Left hindlimb (tissue), 1 donor: ENCODE results near the gene PHTF2.
"Not testable (repeated sequence)": the region's sequence is repeated elsewhere in the genome, so short reads cannot be mapped to it uniquely, and the experiment has no call there.

Experiments
- DNase-seq: peaks from one replicate; pipeline ENCODE4 v3.0.0-alpha.2; 2018

Gene PHTF2

GRCh38 chr7:77798394-77799077, at the start of gene PHTF2, which contains the start of gene TMEM60:
Gene PHTF2, plus strand, starts transcription at chr7:77798773.
Gene TMEM60, minus strand, starts transcription at chr7:77798434. Its CDS starts 4,061 bp downstream, at chr7:77794373.
- DNase-seq: peak; percentile 98

DNA sequence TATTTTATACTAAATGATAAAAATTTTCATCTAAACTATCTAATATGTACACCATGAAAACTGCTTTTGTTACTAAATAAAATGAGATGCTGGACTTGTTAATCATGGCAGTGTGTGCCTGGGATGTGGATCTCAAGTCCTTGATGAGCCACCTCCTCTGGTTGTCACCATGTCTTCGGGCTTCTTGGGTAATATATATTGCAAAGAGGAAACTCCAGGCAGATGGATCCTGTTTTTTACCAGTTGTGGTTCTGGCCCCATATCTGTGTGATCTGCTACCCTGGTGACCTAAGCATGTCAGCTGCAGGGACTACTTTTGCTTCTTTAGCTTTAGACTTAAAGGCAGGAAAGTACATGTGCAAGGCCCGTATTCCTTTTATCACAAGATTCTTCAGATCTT, 46.6 kb upstream of the PHTF2 start:
- no peak for DNase-seq

DNA sequence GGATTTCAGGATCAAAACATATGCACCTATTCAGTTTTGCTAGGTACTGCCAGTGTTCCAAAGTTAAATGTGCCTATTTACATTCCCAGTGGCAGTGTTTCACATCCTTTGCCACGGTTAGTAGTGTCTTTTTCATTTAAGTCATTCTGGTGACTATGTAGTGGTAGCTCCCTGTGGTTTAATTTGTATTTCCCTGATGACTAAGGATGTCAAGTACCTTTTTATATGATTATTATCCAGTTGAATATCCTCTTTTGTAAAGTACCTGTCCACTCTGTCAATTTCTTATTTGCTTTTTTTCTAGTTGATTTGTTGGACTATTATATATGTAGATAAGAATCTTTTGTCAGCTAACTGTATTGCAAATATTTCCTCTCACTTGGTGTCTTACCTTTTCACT, 45.4 kb upstream of the PHTF2 start:
- no peak for DNase-seq

DNA sequence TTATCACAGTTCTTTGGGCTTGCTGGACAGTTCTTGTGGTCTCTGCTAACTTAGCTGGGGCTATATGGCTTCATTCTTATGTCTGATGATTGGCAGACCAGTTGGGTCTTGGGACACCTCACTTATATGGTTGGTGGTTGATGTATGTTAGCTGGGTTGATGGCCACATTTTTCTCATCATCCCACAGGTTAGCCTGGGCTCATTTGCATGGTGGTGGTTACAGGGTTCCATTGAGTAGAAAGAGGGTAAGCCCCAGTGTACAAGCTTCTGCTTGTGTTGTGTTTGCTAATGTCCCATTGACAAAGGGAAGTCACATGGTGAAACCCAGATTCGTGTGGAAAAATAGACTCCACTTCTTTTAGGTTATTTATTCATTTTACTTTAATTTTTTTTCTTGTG, 41.0 kb upstream of the PHTF2 start:
- no peak for DNase-seq

DNA sequence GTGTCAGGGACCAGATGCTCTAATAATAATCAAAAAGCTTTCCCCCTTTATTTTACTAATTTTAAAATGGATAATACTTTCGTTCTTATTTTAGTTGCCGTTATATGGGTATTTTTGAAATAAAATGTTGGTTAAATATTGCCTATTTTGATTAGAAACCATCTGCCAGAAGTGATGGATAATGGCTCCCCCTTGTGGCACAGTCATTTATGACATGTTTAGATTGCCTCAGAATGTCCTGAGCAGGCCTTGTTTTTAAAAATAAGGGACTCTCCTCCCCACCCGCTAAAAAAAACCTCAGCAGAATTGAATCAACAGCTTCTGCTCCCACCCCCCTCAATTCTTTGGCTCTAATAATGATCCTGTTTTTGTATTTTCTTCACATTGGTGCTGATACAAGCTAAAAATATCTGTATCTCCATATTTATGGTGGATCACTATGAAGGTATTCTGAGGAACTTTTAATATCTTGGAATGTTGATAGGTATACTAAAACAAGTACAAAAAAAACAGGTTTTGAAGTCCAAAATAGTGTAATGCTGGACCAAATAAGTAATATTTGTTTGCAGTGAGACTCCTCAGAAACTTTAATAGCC, 39.2 kb upstream of the PHTF2 start:
- peak; percentile 38 for DNase-seq

DNA sequence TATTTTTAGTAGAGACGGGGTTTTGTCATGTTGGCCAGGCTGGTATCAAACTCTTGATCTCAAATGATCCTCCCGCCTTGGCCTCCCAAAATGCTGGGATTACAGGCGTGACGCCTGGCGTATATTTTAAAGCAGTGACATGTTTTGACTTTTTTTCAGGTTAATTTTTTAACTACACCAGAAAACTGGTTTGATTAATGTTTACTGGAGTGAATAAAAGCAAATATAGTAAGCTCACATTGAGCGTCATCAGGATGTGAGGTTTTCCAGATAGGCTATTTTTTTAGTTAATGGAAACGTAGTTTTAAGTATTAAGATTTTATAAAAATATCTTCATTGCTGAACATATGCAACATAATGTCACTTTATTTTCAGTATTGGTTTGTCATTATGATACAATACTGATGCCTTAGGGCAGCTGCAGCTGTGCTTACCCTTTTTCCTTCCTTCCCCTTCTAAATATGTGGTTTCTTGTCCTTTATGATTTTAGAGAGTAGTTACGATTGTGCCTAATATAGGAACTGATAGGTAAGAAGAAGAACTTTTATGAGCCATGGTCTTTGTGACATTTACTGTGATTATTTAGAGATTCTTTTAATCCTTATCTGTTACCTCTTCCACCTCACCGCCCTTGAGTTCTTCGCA, 37.6 kb upstream of the PHTF2 start:
- no peak for DNase-seq

- no peak for DNase-seq
These were observed 33.1 kb upstream of the PHTF2 start for GRCh38 chr7:77765481-77765880.

- DNase-seq: no peak
These were observed 32.4 kb upstream of the PHTF2 start for GRCh38 chr7:77765906-77766800.

DNA sequence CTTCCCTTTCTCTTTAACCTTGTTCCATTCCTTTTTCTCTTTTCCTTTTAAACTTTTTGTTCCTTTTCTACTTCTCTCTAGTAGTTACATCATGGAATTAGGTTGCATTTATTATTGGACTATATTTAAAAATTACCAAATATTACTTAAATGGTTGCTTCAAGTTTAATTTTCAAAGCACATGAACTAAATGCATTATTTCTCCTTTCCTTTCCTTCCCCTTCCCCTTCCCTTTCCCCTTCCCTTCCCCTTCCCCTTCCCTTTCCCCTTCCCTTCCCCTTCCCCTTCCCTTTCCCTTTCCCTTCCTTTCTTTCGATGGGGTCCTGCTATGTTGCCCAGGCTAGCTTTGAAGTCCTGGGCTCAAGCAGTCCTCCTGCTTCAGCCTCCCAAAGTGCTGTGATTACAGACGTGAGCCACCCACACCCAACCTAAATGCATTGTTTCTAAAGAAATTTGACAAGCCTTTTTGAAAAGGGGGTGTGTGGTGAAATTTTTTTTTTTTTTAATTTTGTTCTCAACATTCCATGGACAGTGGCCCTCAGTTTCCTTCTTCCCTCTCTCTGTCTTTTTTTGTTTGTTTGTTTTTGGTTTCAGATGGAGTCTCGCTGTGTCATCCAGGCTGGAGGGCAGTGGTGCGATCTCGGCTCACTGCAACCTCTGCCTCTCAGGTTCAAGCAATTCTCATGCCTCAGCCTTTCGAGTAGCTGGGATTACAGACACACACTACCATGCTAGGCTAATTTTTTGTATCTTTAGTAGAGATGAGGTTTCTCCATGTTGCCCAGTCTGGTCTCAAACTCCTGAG, 31.6 kb upstream of the PHTF2 start:
- no peak for DNase-seq

GRCh38 chr7:77770316-77770715, 28.3 kb upstream of the PHTF2 start:
- DNase-seq: no peak

- DNase-seq: no peak
These were observed 26.7 kb upstream of the PHTF2 start for GRCh38 chr7:77771901-77772300.

DNA sequence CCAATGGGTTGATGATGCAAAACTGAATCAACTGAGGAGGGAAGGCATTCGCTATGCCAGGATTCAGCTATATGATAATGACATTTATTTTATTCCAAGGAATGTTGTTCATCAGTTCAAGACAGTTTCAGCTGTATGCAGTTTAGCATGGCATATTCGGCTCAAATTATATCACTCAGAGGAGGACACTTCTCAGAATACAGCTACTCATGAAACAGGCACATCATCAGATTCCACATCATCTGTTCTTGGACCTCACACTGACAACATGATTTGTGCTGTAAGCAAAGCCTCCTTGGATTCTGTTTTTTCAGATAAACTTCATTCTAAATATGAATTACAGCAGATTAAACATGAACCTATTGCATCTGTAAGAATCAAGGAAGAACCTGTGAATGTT, 20.0 kb upstream of the PHTF2 start:
- DNase-seq: no peak

DNA sequence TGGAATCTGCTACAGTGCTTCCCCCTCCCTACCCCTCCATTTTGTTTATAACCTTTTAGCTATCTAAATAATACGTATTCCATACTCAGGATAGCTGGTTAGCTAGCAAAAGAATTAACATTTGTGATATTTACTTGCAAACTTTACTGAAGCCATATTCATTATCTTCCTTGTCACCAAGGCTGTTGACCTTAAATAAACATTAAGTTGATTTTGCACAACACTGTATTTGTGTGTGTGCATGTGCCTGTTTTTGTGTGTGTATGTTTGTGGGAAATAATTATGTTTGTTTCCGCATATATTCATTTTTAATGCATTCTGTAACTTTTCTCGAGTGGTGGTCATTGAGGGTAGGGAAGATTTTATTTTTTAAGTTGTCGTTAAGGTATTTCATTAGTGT, 16.2 kb upstream of the PHTF2 start:
- DNase-seq: no peak

DNA sequence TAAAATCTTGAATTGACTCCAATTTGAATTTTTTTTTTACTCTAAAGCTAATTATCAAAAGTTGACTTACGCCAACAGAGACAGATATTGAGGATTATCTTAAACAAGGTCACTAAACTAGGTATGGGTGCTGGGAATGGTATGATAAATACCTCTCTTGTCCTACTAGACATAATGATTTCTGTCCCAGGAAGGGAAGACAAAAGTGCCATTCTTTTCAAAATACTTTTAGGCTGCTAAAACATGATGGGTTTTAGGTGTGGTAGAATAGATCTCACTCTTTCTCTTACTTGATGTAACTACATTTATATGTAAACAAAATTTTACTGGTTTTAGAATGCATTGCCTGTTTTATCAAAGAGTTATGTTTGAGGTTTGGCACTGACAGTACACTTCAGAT, 15.5 kb upstream of the PHTF2 start:
- no peak for DNase-seq

GRCh38 chr7:77783545-77783944, 15.0 kb upstream of the PHTF2 start:
- DNase-seq: no peak

- DNase-seq: not testable (repeated sequence)
These were observed 14.1 kb upstream of the PHTF2 start for GRCh38 chr7:77784426-77784825.

GRCh38 chr7:77786018-77786417, 12.6 kb upstream of the PHTF2 start:
- DNase-seq: no peak

GRCh38 chr7:77786741-77787140, 11.8 kb upstream of the PHTF2 start:
- no peak for DNase-seq

DNA sequence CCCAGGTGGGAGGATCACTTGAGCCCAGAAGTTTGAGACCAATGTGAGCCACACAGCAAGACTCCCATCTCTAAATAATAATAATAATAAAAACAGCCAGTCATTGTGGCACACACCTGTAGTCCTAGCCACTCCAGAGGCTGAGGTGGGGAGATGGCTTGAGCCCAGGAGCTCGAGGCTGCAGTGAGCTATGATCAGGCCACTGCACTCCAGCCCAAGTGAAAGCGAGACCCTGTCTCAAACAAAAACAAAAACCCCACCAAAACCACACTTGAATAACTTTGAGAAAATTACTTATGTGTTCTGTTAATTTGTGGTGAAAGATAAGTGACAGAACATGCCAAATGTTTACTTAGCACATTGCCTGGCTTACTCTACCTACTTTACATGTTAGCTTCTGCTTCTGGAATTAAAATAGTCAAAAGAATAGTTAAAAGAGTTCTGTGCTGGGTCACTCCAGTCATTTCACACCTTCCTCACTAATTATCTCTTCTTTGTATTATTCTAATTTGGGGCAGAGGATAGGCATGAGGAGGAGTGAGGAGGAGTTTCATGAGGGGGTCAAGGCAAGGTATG, 10.2 kb upstream of the PHTF2 start:
- DNase-seq: no peak

GRCh38 chr7:77791336-77791735, 7.2 kb upstream of the PHTF2 start:
- no peak for DNase-seq

GRCh38 chr7:77791956-77792355, 6.6 kb upstream of the PHTF2 start:
- no peak for DNase-seq

- DNase-seq: no peak
These were observed 4.6 kb upstream of the PHTF2 start for GRCh38 chr7:77794000-77794399.
